ENCODE measurements around the gene NDUFB8. TPM values are rescaled to one million over a fixed set of nuclear protein-coding genes. Genes with fewer than 3 reads are reported as not detected.

NDUFB8 gene
- total RNA-seq, 1 donor from 2014 or later, result 124 TPM

GRCh38 chr10:100528921-100529474 lies 673 bp downstream of the NDUFB8 start:
- peak; percentile 18 for DNase-seq (ENCODE audit: low spot score)
- H3K4me1 Mint-ChIP-seq, result peaks cover 18% of the 10 kb centered on the region

DNA sequence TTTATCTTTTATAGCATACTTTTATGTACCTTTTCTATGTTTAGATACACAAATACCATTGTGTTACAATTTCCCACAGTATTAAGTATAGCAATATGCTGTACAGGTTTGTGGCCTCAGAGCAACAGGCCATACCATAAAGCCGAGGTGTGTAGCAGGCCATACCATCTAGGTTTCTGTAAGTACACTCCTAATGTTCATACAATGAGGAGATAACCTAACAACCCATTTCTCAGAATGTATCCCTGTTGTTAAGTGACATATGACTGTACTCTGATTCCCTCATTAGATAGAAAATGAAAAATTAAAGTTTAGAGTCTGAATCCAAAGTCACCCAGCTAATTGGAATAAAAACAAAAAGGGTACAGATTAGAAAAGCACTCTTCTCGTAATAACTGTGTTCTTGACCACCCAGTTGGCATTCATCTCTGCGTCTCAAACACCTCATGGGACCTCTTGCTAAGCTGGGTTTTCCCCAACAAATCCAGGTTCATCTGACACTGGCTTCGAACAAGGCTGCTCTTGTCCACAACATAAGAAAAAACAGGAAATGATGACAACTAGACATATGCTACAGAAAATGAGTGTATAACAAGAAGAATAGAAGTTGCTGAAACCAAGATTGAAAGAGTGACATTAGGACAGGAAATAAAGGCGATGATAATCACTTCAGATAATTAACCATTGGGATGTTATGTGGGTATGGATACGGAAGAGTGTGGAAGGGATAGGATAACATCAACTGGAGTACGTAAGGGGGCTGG lies 1.4 kb downstream of the NDUFB8 start:
- TF ChIP-seq EZH2 (IDR thresholded peaks at IDR 0.05), result no peak
- TF ChIP-seq, protein P1, sequence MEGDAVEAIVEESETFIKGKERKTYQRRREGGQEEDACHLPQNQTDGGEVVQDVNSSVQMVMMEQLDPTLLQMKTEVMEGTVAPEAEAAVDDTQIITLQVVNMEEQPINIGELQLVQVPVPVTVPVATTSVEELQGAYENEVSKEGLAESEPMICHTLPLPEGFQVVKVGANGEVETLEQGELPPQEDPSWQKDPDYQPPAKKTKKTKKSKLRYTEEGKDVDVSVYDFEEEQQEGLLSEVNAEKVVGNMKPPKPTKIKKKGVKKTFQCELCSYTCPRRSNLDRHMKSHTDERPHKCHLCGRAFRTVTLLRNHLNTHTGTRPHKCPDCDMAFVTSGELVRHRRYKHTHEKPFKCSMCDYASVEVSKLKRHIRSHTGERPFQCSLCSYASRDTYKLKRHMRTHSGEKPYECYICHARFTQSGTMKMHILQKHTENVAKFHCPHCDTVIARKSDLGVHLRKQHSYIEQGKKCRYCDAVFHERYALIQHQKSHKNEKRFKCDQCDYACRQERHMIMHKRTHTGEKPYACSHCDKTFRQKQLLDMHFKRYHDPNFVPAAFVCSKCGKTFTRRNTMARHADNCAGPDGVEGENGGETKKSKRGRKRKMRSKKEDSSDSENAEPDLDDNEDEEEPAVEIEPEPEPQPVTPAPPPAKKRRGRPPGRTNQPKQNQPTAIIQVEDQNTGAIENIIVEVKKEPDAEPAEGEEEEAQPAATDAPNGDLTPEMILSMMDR (IDR thresholded peaks at IDR 0.05), result no peak
- no peak for TF ChIP-seq EZH2phosphoT487 (IDR thresholded peaks at IDR 0.05)

More at GRCh38 chr10:100528921-100529474, 673 bp downstream of the NDUFB8 start:
- peak overlapping the region; percentile 64 for H3K4me3 ChIP-seq
- H3K4me1 ChIP-seq, result peaks cover 15% of the 10 kb centered on the region
- no peak overlapping the region for H3K27ac ChIP-seq
- peaks cover 22% of the 10 kb centered on the region for H3K79me2 ChIP-seq (ENCODE audit: low read depth)
- Mint-ChIP-seq H3K36me3 (peaks cover 26% of the 10 kb centered on the region), H3K27ac (no peak overlapping the region), H3K4me3 (peak overlapping the region; percentile 100), H3K9me3 (no peaks in the 10 kb centered on the region), H3K27me3 (ENCODE audit: insufficient read depth, low read depth) (peaks cover 2% of the 10 kb centered on the region)
- no peaks in the 10 kb centered on the region for H3K9me3 ChIP-seq (ENCODE audit: low read depth)
- peak overlapping the region; percentile 94 for H2AFZ ChIP-seq (replicated peaks)
- peaks cover 3% of the 10 kb centered on the region for H3F3A ChIP-seq (ENCODE audit: low read depth)
- H3K9ac ChIP-seq, result peak overlapping the region; percentile 67
- TF ChIP-seq EZH2 (IDR thresholded peaks at IDR 0.05) (no peak), EZH2phosphoT487 (IDR thresholded peaks at IDR 0.05) (no peak)
- peaks cover 3% of the 10 kb centered on the region for H3K36me3 ChIP-seq
- H4K20me1 ChIP-seq (ENCODE audit: low read depth), result peaks cover 24% of the 10 kb centered on the region
- H3K4me2 ChIP-seq, result peak overlapping the region; percentile 89
- H3K27me3 ChIP-seq, result no peaks in the 10 kb centered on the region

DNA sequence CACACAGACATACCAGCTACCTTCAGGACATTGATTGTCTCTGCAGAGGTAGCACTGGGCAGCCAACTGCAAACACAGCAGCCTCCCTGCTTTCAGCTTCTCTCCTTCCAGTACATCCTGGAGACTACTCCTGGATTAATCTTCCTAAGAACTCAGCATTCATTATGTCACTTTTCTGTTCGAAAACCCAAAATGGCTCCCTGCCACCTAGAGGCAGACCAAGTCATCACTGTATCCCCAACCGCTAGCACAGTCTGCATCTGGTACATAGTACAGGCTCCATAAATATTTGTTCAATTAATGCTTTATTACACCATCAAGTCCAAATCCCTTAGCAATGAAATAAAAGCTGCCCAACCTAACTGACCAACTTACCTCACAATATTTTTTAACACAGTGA lies 5.0 kb downstream of the NDUFB8 start:
- Histone ChIP-seq H3K4me3 (no peak overlapping the region), H3K9ac (no peak overlapping the region), H3K4me1 (peaks cover 15% of the 10 kb centered on the region), H3K79me2 (ENCODE audit: low read depth) (peaks cover 22% of the 10 kb centered on the region), H2AFZ (replicated peaks) (no peak overlapping the region), H3K27ac (no peak overlapping the region), H4K20me1 (ENCODE audit: low read depth) (peaks cover 39% of the 10 kb centered on the region), H3F3A (ENCODE audit: low read depth) (peaks cover 12% of the 10 kb centered on the region), H3K36me3 (peaks cover 3% of the 10 kb centered on the region), H3K9me3 (ENCODE audit: low read depth) (no peaks in the 10 kb centered on the region), H3K27me3 (peaks cover 17% of the 10 kb centered on the region), H3K4me2 (no peak overlapping the region)
- no peaks in the 10 kb centered on the region for H3K27me3 Mint-ChIP-seq (ENCODE audit: insufficient read depth, low read depth)
- TF ChIP-seq EZH2phosphoT487 (IDR thresholded peaks at IDR 0.05), result no peak
- TF ChIP-seq, protein P1 (IDR thresholded peaks at IDR 0.05), result no peak
- TF ChIP-seq EZH2 (IDR thresholded peaks at IDR 0.05), result no peak
- H3K36me3 Mint-ChIP-seq, result peaks cover 33% of the 10 kb centered on the region
- DNase-seq (ENCODE audit: low spot score), result no peak
- H3K4me3 Mint-ChIP-seq, result peak overlapping the region; percentile 71
- no peak overlapping the region for H3K27ac Mint-ChIP-seq
- peaks cover 13% of the 10 kb centered on the region for H3K4me1 Mint-ChIP-seq
- H3K9me3 Mint-ChIP-seq, result no peaks in the 10 kb centered on the region

More for the DNA sequence above, 1.4 kb downstream of the NDUFB8 start:
- no peak overlapping the region for H2AFZ ChIP-seq (replicated peaks)
- Mint-ChIP-seq H3K4me1 (peaks cover 18% of the 10 kb centered on the region), H3K36me3 (peaks cover 33% of the 10 kb centered on the region), H3K27ac (no peak overlapping the region), H3K9me3 (no peaks in the 10 kb centered on the region), H3K4me3 (peak overlapping the region; percentile 100), H3K27me3 (ENCODE audit: insufficient read depth, low read depth) (peaks cover 2% of the 10 kb centered on the region)
- DNase-seq (ENCODE audit: low spot score), result no peak
- H3K9ac ChIP-seq, result no peak overlapping the region
- H3K27ac ChIP-seq, result no peak overlapping the region
- H3K27me3 ChIP-seq, result no peaks in the 10 kb centered on the region
- peaks cover 22% of the 10 kb centered on the region for H3K79me2 ChIP-seq (ENCODE audit: low read depth)
- peaks cover 3% of the 10 kb centered on the region for H3K36me3 ChIP-seq
- H3K4me3 ChIP-seq, result peak overlapping the region; percentile 64
- peaks cover 24% of the 10 kb centered on the region for H4K20me1 ChIP-seq (ENCODE audit: low read depth)
- H3F3A ChIP-seq (ENCODE audit: low read depth), result peaks cover 3% of the 10 kb centered on the region
- no peaks in the 10 kb centered on the region for H3K9me3 ChIP-seq (ENCODE audit: low read depth)
- peaks cover 15% of the 10 kb centered on the region for H3K4me1 ChIP-seq
- peak overlapping the region; percentile 89 for H3K4me2 ChIP-seq
